HG02763 (cell line): ENCODE measurements around the gene ITGA6.

ENCODE experiments used
- ATAC-seq: cut with Tn5 transposase; IDR thresholded peaks from one replicate; pipeline ENCODE4 v1.9.1; 2021; ENCODE audit warnings: mild to moderate bottlenecking, moderate library complexity; ENCODE audit not compliant: unreplicated experiment

The ITGA6 gene

GRCh38 chr2:172439509-172439860 is 12.1 kb downstream of the ITGA6 start:
- no peak for ATAC-seq

- ATAC-seq = no peak
Measured at GRCh38 chr2:172439911-172440310, 12.5 kb downstream of the ITGA6 start.

- no peak for ATAC-seq
Measured at GRCh38 chr2:172440795-172441194, 13.4 kb downstream of the ITGA6 start.

GRCh38 chr2:172442072-172442895 is 14.9 kb downstream of the ITGA6 start:
- ATAC-seq = no peak

- no peak for ATAC-seq
Measured at GRCh38 chr2:172445851-172446250, 18.5 kb downstream of the ITGA6 start.

- ATAC-seq = no peak
Measured at GRCh38 chr2:172446474-172447063, 19.2 kb downstream of the ITGA6 start.

GRCh38 chr2:172447811-172448493 is 20.6 kb downstream of the ITGA6 start:
- ATAC-seq = no peak

- ATAC-seq = no peak
Measured at GRCh38 chr2:172448544-172449267, 21.3 kb downstream of the ITGA6 start.

- ATAC-seq = no peak
Measured at GRCh38 chr2:172449911-172450550, 22.6 kb downstream of the ITGA6 start.

GRCh38 chr2:172451923-172452322 is 24.5 kb downstream of the ITGA6 start:
- ATAC-seq = no peak

- no peak for ATAC-seq
Measured at GRCh38 chr2:172452845-172453244, 25.5 kb downstream of the ITGA6 start.

GRCh38 chr2:172454404-172455120 is 27.2 kb downstream of the ITGA6 start:
- ATAC-seq = no peak

- no peak for ATAC-seq
Measured at GRCh38 chr2:172455121-172455515, 27.7 kb downstream of the ITGA6 start.

- ATAC-seq = no peak
Measured at GRCh38 chr2:172456002-172456401, 28.6 kb downstream of the ITGA6 start.

GRCh38 chr2:172457536-172457935 is 30.1 kb downstream of the ITGA6 start:
- ATAC-seq = no peak

GRCh38 chr2:172458561-172459124 is 31.3 kb downstream of the ITGA6 start:
- no peak for ATAC-seq

GRCh38 chr2:172460780-172461201 is 33.4 kb downstream of the ITGA6 start:
- ATAC-seq = no peak

GRCh38 chr2:172461591-172462372 is 34.4 kb downstream of the ITGA6 start:
- peak; percentile 44 for ATAC-seq

GRCh38 chr2:172462373-172462848 is 35.0 kb downstream of the ITGA6 start:
- no peak for ATAC-seq
